SU-DHL-6 (cell line): ENCODE measurements around the gene FADS6.

Source experiments
- CTCF ChIP-seq: fragments of 200-600 bp; sonication (generic); IDR thresholded peaks from one replicate; pipeline ENCODE4 v1.5.1; 2017; ENCODE audit warnings: antibody characterized with exemption, mild to moderate bottlenecking, low read length, moderate library complexity; ENCODE audit not compliant: insufficient read depth, poor library complexity, severe bottlenecking
- EZH2phosphoT487 ChIP-seq: fragments of 200-600 bp; sonication (generic), shearing (Covaris generic); conservative IDR thresholded peaks from 2 replicates; pipeline ENCODE4 v1.6.1; 2018; ENCODE audit warnings: mild to moderate bottlenecking, antibody characterized with exemption, low read length, moderate library complexity, mixed read lengths

GRCh38 chr17:74831444-74832146 is 61.8 kb downstream of the FADS6 start:
- no peak for TF ChIP-seq CTCF
- TF ChIP-seq EZH2phosphoT487 = no peak
